Amniotic epithelial cell (primary cell): ENCODE measurements around the gene TSNAX.
"Not testable (repeated sequence)": the region's sequence is repeated elsewhere in the genome, so short reads cannot be mapped to it uniquely, and the experiment has no call there.

Experiments used
- DNase-seq: peaks from one replicate; pipeline ENCODE4 v3.0.0-alpha.2; 2010; ENCODE audit warnings: low read depth

TSNAX gene

DNA sequence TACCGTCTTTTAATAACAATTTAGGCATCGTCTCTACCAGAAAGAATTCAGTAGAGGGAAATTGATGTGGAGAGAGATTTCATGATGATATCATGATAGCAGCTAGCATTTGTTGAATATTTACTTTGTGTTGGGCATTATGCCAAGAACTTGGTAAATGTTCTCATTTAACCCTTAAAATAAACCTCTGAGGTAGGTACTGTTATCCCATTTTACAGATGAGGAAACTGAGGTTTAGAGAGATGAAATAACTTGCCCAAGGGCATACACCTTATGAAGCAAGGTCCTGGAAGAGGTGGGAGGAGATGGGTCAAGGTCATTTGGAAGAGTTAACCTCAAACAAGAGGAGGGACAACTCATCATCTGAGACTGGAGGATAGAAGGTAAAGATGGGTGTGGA is 34.8 kb downstream of the TSNAX start:
- no peak for DNase-seq

DNA sequence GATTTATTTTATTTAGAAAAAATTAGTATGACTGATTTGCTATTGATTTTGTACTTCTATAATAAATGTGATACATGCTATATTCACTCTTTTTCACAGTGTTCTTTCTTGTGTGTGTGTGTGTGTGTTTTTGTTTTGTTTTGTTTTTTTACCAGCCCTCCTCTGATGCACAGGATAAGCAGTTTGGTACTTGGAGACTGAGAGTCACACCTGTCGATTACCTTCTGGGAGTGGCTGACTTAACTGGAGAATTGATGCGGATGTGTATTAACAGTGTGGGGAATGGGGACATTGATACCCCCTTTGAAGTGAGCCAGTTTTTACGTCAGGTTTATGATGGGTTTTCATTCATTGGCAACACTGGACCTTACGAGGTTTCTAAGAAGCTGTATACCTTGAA is 35.9 kb downstream of the TSNAX start:
- DNase-seq = no peak

DNA sequence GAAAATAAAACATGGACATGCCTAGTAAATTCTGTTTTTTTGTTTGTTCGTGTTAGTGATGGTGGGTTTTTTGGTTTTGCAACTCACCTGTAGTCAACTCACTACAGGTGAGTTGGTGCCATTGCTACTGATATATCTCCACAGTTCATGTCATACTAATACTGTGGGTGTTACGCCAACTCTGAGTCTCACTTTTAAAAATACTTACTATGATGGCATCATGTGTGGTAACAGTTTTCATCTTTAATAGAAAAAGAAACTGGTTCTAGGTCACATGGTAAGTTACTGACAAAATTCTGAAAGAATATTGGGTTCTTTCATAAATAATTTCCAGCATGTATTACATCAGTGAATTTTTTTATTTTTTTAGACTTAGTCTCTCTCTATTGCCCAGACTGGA is 38.0 kb downstream of the TSNAX start:
- no peak for DNase-seq

DNA sequence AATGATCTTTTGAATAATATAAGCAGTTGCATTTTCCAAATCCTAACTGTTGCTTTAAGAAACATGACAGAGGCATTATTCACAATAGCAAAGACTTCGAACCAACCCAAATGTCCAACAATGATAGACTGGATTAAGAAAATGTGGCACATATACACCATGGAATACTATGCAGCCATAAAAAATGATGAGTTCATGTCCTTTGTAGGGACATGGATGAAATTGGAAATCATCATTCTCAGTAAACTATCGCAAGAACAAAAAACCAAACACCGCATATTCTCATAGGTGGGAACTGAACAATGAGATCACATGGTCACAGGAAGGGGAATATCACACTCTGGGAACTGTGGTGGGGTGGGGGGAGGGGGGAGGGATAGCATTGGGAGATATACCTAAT is 41.8 kb downstream of the TSNAX start:
- DNase-seq = not testable (repeated sequence)

DNA sequence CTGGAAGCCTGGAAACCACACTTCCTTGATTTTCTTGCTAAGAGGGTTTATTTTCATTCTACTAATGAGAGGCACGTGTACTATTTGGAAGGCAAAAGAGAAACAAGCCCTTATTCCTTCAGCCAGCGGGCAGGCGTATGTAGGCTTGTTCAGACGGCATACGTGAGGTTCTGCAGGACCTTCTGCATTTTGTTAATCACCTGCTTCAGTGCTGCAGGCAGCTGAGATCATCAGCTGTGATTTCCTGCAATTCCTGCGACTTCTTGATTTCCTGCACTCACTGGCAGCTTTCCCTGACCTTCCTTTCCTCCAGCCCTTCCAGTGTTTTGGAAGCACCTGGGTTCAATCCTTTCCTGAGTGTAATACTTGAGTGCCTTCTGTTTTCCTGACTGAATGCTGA is 43.4 kb downstream of the TSNAX start:
- no peak for DNase-seq

DNA sequence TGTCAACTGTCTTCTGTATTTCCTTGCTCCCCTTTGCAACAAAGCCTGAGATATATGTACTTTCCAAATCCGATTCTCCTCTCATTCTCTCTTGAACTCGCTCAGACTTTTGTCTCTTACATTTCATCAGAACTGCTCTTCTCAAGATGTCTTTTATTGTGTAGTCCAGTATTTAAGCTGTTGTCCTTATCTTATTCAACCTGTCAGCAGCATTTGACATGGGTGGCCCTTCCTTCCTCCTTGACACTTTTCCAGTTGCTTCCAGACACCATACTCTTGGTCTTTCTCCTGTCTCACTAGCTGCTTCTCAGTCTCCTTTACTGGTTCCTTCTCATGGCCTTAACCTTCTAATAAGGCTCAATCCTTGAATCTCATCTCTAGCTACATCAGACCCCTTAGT is 47.0 kb downstream of the TSNAX start:
- DNase-seq = no peak

DNA sequence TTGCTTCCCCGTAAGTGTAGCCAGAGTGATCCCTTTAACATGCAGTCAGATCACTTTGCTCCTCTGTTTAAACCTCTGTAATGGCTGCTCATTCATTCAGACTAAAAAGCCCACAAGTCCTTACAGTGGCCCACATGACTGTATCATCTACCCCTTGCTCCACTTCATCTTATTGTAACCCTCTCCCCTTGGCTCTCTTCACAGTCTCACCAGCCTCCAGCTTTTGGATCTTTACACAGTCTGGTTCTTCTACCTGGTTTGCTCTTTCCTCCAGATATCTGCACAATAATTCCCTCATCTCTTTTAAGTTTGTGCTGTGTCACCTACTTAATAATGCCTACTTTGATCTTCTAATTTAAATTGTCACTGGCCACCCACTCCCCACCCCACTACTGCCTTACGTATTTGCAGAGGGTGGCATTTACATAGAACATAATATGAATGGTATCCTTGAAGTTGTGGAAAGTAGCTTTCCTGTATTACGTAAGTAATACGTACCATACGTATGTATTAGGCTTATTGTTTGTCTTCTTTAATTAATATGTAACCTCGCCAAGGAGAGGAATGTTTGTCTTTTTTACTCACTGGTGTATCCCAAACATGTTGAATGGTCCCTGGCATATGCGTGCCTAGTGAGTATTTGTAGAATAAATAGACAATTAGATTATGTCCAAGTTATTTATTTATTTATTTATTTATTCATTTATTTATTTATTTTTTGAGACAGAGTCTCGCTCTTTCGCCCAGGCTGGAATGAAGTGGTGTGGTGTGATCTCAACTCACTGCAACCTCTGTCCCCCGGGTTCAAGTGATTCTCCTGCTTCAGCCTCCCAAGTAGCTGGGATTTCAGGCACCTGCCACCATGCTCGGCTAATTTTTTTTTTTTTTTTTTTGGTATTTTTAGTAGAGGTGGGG is 48.6 kb downstream of the TSNAX start:
- DNase-seq = no peak

DNA sequence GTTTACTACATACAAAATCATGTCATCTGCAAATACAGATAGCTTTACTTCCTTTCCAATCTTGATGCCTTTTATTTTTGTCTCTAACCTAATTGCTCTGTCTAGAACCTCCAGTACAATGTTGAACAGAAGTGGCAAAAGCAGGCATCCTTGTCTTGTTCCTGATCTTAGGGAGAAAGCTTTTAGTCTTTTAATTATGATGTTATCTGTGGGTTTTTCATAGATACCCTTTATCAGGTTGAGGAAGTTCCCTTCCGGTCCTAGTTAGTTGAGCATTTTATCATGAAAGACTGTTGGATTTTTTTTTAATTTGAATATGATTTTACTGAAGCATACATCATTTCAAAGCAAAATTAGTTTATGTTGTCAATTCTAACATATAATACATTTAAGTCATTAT is 52.4 kb downstream of the TSNAX start:
- no peak for DNase-seq

DNA sequence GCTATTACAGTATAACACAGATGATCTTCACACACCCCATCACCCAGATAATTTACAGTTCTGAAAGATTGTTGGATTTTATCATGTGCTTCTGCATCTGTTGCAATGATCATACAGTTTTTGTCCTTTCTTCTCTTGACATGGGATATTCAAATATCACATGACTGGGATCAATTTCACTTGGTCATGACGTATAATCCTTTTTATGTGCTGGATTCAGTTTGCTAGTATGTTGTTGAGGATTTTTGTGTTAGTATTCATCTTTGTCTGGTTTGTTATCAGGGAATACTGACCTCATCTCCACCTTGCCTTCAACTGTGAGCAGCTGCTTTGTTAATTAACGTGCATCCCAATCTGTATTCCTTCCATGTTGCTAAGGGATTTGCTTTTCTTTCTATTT is 53.4 kb downstream of the TSNAX start:
- DNase-seq = peak; percentile 32

DNA sequence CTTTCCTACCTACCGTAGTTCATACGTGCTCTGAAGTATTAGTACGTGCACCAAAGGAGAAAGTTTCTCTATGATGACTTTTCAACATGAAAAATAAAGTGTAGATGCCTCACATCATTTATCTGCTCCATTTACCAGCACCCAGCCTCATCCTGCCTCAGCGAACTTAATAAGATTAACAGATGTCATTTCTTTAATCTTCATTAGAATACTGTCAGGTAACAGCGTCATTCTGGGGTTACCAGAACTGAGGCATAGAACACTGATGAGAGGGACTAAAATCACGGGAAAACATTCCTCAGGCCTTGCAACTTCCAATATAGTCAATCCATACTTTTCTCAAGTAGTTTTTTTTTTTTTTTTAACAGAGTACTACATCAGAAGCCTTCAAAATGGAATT is 54.9 kb downstream of the TSNAX start:
- no peak for DNase-seq

DNA sequence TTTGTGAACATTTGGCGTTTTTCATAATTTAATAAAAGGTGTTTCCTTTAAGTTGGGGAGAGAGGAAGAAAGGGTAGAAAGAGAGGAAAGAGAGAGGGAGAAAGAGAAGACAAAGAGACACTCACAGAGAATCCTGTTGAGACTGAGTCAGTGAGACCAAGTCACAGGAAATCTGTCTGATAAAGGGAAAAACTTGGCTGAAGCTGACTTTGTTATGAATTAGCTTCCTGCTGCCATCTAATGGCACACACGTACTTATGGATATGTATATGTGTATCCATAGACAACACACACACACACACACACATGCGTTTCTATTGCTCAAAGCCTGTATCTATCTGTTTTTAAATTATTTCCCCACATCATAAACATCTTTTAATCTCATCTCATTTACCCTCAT is 55.6 kb downstream of the TSNAX start:
- peak; percentile 82 for DNase-seq

DNA sequence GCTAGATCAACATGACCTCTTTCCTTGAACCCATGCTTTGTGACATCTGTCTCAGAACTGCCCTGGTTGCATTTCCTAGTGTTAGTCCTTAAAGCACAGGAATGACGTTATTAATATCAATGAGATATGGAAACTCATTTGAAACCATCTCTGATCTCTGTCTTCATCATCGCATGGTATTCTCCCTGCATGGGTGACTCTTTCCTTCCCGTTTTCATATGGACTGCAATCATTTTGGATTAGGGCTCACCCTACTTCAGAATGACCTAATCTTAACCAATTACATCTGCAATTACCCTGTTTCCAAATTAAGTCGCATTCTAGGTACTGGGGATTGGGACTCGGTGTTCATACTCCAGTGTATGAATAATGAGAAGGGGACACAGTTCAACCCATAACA is 56.5 kb downstream of the TSNAX start:
- no peak for DNase-seq

DNA sequence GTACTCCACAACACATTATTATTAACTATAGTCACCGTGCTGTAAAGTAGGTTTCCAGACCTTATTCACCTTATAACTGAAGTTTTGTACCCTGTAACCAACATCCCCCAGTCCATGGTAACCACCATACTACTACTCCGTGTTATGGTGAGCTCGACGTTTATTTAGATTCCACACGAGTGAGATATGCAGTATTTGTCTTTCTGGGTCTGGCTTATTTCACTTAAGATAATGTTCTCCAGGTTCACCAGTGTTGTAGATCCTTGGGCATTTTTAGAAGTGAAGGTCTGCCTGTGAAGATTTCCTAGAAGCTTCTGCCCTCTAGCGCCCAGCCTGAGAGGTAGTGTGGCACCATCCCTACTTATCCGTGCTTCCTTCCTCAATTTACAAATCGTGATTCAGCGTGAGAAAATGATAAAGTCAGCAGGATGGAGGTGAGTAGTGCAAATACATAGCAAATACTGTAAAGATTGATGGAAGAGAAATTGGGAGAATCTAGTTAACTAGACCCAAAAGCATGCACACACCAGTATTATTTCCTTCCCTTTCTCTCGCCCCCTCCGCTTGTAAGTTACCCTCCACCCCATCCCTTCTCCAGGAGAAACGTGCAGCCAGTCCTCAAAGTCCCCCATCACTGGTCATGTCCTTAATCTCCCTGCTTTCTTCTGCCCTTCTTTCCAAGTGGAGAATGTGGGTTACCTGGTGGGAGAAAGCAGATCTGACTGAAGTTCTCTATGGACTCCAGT is 62.2 kb downstream of the TSNAX start:
- peak; percentile 91 for DNase-seq

DNA sequence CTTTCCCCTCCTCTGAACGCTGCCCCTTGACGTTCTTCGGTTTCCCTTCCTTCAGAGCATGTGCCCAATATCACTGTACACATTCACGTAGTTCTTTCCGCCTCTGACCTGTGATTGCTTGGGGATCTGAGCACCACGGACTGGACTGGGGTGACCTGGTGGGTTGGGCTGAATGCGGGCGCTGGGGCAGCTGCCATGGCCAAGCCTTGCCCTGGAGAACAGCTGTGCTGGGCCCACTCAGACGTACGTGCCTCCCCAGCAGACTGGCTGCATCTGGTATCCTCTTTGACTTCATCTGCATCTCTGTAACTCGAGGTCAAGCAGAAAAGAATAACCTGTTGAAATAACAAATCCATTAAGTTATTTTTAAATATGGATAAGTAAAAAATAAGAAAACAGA is 63.0 kb downstream of the TSNAX start:
- no peak for DNase-seq

DNA sequence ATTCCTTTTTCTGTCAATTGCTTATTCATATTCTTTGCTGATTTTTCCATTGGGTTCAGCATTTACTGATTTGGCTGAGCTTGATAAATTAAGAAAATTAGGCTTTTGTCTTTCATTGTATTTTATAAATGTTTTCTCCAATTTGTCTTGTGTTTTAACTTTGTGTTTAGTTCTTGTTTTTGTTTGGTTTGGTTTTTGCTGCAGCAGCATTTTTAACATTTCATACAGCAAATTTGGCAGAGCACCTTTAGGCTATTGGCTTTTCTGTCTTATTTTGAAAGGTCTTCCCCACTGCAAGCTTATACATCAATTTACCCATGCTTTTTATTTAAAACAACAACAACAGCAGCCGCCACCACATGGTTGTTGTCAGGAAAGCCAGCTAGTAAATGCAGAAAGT is 64.3 kb downstream of the TSNAX start:
- DNase-seq = no peak

DNA sequence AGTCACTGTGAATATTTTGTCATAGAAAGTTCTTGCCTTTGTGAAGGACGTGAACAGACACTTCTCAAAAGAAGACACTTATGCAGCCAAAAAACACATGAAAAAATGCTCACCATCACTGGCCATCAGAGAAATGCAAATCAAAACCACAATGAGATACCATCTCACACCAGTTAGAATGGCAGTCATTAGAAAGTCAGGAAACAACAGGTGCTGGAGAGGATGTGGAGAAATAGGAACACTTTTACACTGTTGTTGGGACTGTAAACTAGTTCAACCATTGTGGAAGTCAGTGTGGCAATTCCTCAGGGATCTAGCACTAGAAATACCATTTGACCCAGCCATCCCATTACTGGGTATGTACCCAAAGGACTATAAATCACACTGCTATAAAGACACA is 64.8 kb downstream of the TSNAX start:
- not testable (repeated sequence) for DNase-seq

DNA sequence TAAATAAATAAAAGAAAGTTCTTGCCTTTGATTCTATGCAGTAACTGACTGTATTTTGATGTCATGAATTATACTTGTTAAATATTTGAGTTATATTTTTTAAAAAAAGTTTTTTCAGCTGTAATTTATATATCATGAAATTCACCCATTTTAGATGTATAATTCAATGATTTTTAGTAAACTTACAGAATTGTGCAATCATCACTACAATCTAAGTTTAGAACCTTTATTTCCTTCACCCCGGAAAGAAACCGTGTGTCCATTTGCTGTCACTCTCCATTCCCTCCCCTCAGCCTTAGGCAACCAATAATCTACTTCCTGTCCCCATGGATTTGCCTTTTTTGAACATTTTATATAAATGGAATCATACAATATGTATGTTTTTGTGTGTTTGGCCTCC is 65.7 kb downstream of the TSNAX start:
- no peak for DNase-seq

DNA sequence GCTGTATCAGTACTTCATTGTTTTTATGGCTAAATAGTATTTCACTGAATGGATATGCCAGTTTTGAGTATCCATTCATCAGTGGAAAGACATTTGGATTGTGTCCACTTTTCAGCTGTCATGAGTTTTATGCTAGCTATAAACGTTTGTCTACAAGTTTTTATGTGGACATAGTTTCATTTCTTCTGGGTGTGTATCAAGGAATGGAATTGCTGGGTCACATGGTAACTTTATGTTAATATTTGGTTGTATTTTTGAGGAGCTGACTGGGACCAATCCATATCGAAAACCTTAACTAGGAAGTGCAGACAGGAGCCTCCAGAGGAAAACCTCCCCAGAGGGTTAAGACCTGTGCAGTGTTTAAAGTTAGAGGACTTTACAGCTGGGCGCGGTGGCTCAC is 66.3 kb downstream of the TSNAX start:
- no peak for DNase-seq

DNA sequence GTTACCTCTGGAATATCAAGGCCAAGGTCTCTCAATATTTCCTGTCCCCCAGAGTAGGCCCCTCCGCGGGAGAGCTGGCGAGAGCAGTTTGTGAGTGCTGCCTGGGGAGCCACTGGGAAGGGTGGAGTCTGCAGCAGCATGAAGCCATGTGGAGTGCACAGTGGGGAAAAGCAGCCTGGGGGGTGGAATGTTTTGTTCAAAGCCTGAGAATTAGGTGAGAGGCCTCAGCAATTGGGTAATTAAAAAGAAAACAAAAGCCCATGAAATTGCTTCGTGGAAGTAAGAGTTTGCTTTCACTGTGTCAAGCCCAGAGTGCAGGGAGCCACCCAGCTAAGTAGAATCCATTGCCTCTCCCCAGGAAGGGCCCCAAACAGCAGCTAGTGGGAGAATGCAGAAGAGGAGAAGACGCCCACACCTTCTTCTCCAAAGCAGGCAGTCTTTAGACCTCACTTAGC is 67.9 kb downstream of the TSNAX start:
- DNase-seq = no peak

DNA sequence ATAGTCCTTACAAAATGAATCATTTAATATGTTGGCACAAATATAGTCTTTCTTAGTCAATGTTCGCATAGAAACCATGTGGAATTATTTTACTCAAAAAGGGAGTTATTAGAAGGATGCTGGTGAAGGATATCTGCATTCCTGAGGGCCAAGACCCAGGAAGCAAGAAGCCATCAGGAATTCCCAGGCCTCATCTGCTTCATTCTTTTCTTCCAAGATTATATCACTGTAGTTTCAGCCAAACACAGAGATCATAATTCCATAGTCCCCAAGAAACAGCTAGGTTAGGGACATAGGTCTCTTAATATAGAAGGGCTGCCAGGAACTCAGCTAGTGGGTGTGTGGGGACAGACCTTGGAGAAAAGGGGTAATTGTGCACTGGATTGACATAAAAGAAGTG is 69.5 kb downstream of the TSNAX start:
- DNase-seq = no peak

DNA sequence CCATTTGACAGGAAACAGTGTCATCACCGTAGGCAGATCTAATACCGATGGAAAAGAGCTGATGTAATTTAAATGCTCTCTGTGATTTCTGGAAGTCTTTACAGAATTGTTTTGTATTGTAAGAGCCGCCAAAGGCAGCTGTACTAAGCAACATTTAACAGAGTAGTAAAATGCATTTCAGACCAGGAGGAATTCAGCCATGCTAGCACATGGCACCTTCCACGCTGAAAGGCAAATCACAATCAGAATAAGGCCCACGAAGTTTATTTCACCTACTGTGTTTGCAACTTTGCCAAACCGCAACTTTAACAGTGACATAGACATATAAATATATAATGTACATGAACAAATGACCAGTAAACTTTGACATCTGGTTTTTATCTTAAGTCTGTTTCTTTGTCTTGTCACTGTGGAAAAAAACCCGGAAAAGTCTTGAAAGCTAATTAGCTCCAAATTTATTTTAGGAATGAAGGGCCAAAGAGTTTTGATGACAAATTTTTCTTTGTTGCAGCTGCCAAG is 72.0 kb downstream of the TSNAX start:
- DNase-seq = no peak

DNA sequence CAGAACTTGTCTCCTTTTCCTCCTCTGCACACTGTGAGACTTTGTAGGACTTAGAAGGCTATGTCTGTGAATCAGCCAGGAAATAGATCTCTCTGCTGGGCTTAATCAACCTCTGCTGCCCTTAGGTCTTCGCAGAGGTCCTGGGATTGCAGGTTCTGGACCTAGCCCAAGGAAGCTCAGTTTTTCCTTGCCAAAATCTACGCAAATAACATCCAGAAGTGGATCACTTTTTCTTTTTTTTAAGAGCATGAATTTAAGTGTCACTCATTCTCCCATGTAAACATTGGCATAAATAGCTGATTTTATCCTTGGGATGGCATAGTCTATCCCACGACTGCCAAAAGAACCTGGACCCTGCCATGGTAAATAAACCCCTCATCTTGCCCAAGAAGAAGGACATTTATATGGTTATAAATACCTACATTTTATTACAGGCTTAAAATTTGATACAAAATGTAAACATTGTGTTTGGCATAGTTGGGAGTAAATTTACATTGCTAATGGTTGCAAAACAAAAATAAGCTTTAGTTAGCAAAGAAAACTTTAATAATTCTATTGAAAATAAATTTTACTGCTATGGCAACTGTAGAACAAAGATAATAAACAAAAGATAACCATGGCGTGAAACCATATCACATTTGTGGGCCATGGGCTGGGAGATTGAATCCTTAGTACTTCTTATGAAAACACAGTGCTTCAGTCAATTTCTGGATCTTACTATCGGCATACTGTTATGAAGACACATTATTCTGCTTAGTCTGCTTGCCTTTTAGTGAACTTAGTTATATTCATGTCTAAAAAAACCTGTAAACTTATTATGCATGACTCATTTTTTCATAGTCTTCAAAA is 73.6 kb downstream of the TSNAX start:
- no peak for DNase-seq
